Endothelial cell of umbilical vein (primary cell): ENCODE data around the gene MREG. TPM values are rescaled to one million over a fixed set of nuclear protein-coding genes. Genes with fewer than 3 reads are reported as not detected.

ENCODE experiments used
- BruUV-seq: library from RNA; stranded (reverse); fragments of 400-500 nt; replicated peaks from 2 replicates; lab custom pipeline; 2021; lab: Mats Ljungman, UMichigan
- CTCF ChIA-PET: fragments of 300-600, 350-600 bp; sonication (Branson Sonifier 250); formaldehyde crosslinking; loops from one replicate; lab custom pipeline; 2021; ENCODE audit warnings: antibody characterized with exemption, inconsistent platforms; lab: Charles Lee
- POLR2A ChIA-PET: fragments of 300-600, 350-600 bp; sonication (Branson Sonifier 250); formaldehyde crosslinking; loops from one replicate; lab custom pipeline; 2021; ENCODE audit warnings: antibody characterized with exemption, inconsistent platforms; lab: Charles Lee
- DNase-seq: peaks from one replicate; pipeline ENCODE4 v3.0.0-alpha.2; 2011; ENCODE audit warnings: low read depth, low spot score
- FAIRE-seq: peaks from 2 replicates; lab custom pipeline; 2011; peaks lifted over from hg19 to GRCh38; lab: Jason Lieb, UNC
- H2AFZ ChIP-seq: 2 replicates; pipeline ENCODE4 v1.6.0; 2012; ENCODE audit warnings: low read depth, low read length, control low read depth, inconsistent platforms
- H3K27ac ChIP-seq: 2 replicates; pipeline ENCODE4 v1.5.1; 2011; ENCODE audit warnings: low read depth, mild to moderate bottlenecking, control low read depth, low read length, moderate library complexity; ENCODE audit not compliant: insufficient read depth
- H3K27me3 ChIP-seq, 2 experiments: 2 replicates each; pipeline versions ENCODE4 v1.6.0 to v1.6.1; 2011; ENCODE audit warnings: low read length in 2 of 2, mixed read lengths in 1 of 2; ENCODE audit not compliant: control insufficient read depth in 2 of 2, insufficient read depth in 2 of 2
- H3K36me3 ChIP-seq, 2 experiments: 2 replicates in 1 of 2; 3 replicates in 1 of 2; pipeline ENCODE4 v1.5.1; 2011; ENCODE audit warnings: low read length in 2 of 2, mild to moderate bottlenecking in 1 of 2, moderate library complexity in 1 of 2; ENCODE audit not compliant: control insufficient read depth in 2 of 2, insufficient read depth in 2 of 2; ENCODE audit errors: extremely low read depth in 1 of 2
- H3K4me1 ChIP-seq: 3 replicates; pipeline ENCODE4 v1.5.1; 2011; ENCODE audit warnings: mild to moderate bottlenecking, low read length; ENCODE audit not compliant: control insufficient read depth, insufficient read depth; ENCODE audit errors: extremely low read depth
- H3K4me2 ChIP-seq: 2 replicates; pipeline ENCODE4 v1.6.1; 2011; ENCODE audit warnings: low read length, control low read depth, mixed read lengths; ENCODE audit not compliant: insufficient read depth
- H3K4me3 ChIP-seq, 3 experiments: fragments of 200-600 bp in 1 of 3; sonication (generic), shearing (Covaris generic) in 1 of 3; replicated peaks in 1 of 3; 2 replicates each; pipeline ENCODE4 v1.5.1; 2011 to 2016; ENCODE audit warnings: control low read depth in 3 of 3, low read length in 3 of 3, mild to moderate bottlenecking in 2 of 3, inconsistent platforms in 1 of 3, low read depth in 1 of 3, moderate library complexity in 1 of 3; ENCODE audit not compliant: insufficient read depth in 1 of 3
- H3K79me2 ChIP-seq: 2 replicates; pipeline ENCODE4 v1.6.0; 2012; ENCODE audit warnings: low read length, inconsistent platforms; ENCODE audit not compliant: control insufficient read depth, insufficient read depth
- H3K9ac ChIP-seq: replicated peaks from 2 replicates; pipeline ENCODE3; 2011; ENCODE audit warnings: low read length, control low read depth; ENCODE audit not compliant: insufficient read depth; ENCODE audit errors: extremely low read depth
- H3K9me1 ChIP-seq: replicated peaks from 3 replicates; pipeline ENCODE4 v1.6.0; 2011; ENCODE audit warnings: mild to moderate bottlenecking, low read length; ENCODE audit not compliant: control insufficient read depth, insufficient read depth; ENCODE audit errors: extremely low read depth
- H3K9me3 ChIP-seq: replicated peaks from 2 replicates; pipeline ENCODE4 v1.5.1; 2012; ENCODE audit warnings: low read length, inconsistent platforms; ENCODE audit not compliant: control insufficient read depth, insufficient read depth
- H4K20me1 ChIP-seq: replicated peaks from 2 replicates; pipeline ENCODE3; 2011; ENCODE audit warnings: mild to moderate bottlenecking, low read length; ENCODE audit not compliant: control insufficient read depth, insufficient read depth; ENCODE audit errors: extremely low read depth
- CTCF ChIP-seq, 2 donors: IDR thresholded peaks; 1 replicate in 1 of 2; 2 replicates in 1 of 2; pipeline ENCODE4 v1.5.1; 2011; ENCODE audit warnings: low read length in 2 of 2, mild to moderate bottlenecking in 2 of 2, moderate library complexity in 2 of 2, control low read depth in 1 of 2, inconsistent platforms in 1 of 2, low read depth in 1 of 2; ENCODE audit not compliant: insufficient read depth in 1 of 2; ENCODE audit errors: extremely low read depth in 1 of 2
- EZH2 ChIP-seq: IDR thresholded peaks from 2 replicates; pipeline ENCODE4 v1.6.1; 2012; ENCODE audit warnings: borderline replicate concordance, low read depth, mild to moderate bottlenecking, moderate library complexity, low read length, inconsistent platforms; ENCODE audit not compliant: severe bottlenecking
- FOS ChIP-seq: IDR thresholded peaks from 2 replicates; pipeline ENCODE4 v1.6.1; 2011; ENCODE audit warnings: mild to moderate bottlenecking, low read length, moderate library complexity, borderline replicate concordance; ENCODE audit not compliant: insufficient read depth
- GATA2 ChIP-seq: IDR thresholded peaks from 2 replicates; pipeline ENCODE4 v1.7.0; 2011; ENCODE audit warnings: low read depth, mild to moderate bottlenecking, moderate library complexity, mixed read lengths, low read length; ENCODE audit not compliant: insufficient read length, insufficient read depth
- JUN ChIP-seq: IDR thresholded peaks from 2 replicates; pipeline ENCODE4 v1.6.1; 2011; ENCODE audit warnings: borderline replicate concordance, low read depth; ENCODE audit not compliant: insufficient read length, insufficient read depth
- MAX ChIP-seq: IDR thresholded peaks from 2 replicates; pipeline ENCODE4 v1.6.1; 2011; ENCODE audit not compliant: insufficient read depth, insufficient read length
- MYC ChIP-seq: IDR thresholded peaks from one replicate; pipeline ENCODE4 v1.6.1; 2011; ENCODE audit warnings: mild to moderate bottlenecking, low read depth, low read length
- POLR2A ChIP-seq: IDR thresholded peaks from 2 replicates; pipeline ENCODE4 v1.6.1; 2012; ENCODE audit warnings: low read depth, mild to moderate bottlenecking, control low read depth, low read length
- POLR2AphosphoS5 ChIP-seq: IDR thresholded peaks from 2 replicates; pipeline ENCODE4 v1.6.1; 2012; ENCODE audit warnings: low read depth, mild to moderate bottlenecking, control low read depth, low read length, moderate library complexity; ENCODE audit not compliant: insufficient read depth
- dilution Hi-C: fragments of 300-500 bp; cut with MboI; formaldehyde crosslinking; loops from one replicate; pipeline ENCODE4 v1.15.0; 2019; ENCODE audit warnings: low sequenced_read_pairs; ENCODE audit not compliant: extremely low pct_ligation_motif_present
- intact Hi-C: fragments of 100-400 bp; cut with micrococcal nuclease; formaldehyde crosslinking; loops from one replicate; pipeline ENCODE4 v1.10.0; 2022
- polyA plus RNA-seq, 4 experiments: library from polyadenylated mRNA; depleted of rRNA in 3 of 4; stranded (reverse) in 3 of 4; unstranded in 1 of 4; fragments of >200 nt; gene quantifications; 2 replicates each; pipeline versions ENCODE4 v1.2.1 to v1.2.3, GENCODE V29; 2011 to 2012; ENCODE audit warnings: missing spikeins in 1 of 4
- total RNA-seq: library from RNA; stranded (reverse); gene quantifications from 2 replicates; pipeline ENCODE4 v1.2.3, GENCODE V29; 2021

Gene MREG
- total and polyA plus RNA-seq, 2 donors (not counting 3 experiments of a cell fraction or from before 2014, with no cell fraction given) = 0.41 to 3.9 TPM

GRCh38 chr2:216049452-216049851 is 36.1 kb upstream of the MREG start:
- TF ChIP-seq CTCF (IDR thresholded peaks at IDR 0.05; ENCODE audit: extremely low read depth in 1 of 2, insufficient read depth in 1 of 2, low read depth in 1 of 2, low read length in 2 of 2) (no peak), JUN (no peak), POLR2A (no peak)
- Histone ChIP-seq H3K79me2 (no peaks in the 10 kb centered on the region), H3K27ac (no peak overlapping the region), H3K4me3 (no peak overlapping the region), H3K36me3 (no peaks in the 10 kb centered on the region), H3K4me2 (no peak overlapping the region), H4K20me1 (no peaks in the 10 kb centered on the region), H3K9ac (no peak overlapping the region), H2AFZ (no peak overlapping the region), H3K4me1 (no peaks in the 10 kb centered on the region), H3K9me1 (no peaks in the 10 kb centered on the region), H3K9me3 (no peaks in the 10 kb centered on the region), H3K27me3 (no peaks in the 10 kb centered on the region)
- no TSS peak for BruUV-seq
- DNase-seq (no peak), FAIRE-seq (no peak)
- CTCF ChIA-PET = interaction anchor here (0.9 to 2.3 kb wide), 4 partner anchors 8 to 12 kb away, joined by 3 to 7 read pairs (median 5); no protein-coding TSS in a partner anchor
- dilution Hi-C loops (no loop called here), intact Hi-C loops (no loop called here)
- POLR2A ChIA-PET = no interaction called here

GRCh38 chr2:216047397-216047796 is 34.0 kb upstream of the MREG start:
- H3K27ac ChIP-seq = no peak overlapping the region
- H3K9me1 ChIP-seq = no peaks in the 10 kb centered on the region
- H2AFZ ChIP-seq = no peak overlapping the region
- dilution Hi-C loops = no loop called here
- POLR2A ChIA-PET = no interaction called here
- H3K27me3 ChIP-seq = no peaks in the 10 kb centered on the region
- no peak overlapping the region for H3K9ac ChIP-seq
- no TSS peak for BruUV-seq
- TF ChIP-seq POLR2AphosphoS5 = no peak
- TF ChIP-seq POLR2A = no peak
- no peak for TF ChIP-seq MYC
- no peak for TF ChIP-seq GATA2
- no peak for TF ChIP-seq FOS
- TF ChIP-seq EZH2 = no peak
- no peak for TF ChIP-seq JUN
- no peak for TF ChIP-seq MAX
- TF ChIP-seq CTCF (IDR thresholded peaks at IDR 0.05; ENCODE audit: extremely low read depth in 1 of 2, insufficient read depth in 1 of 2, low read depth in 1 of 2, low read length in 2 of 2) = no peak
- H3K9me3 ChIP-seq = no peaks in the 10 kb centered on the region
- intact Hi-C loops = no loop called here
- H3K4me3 ChIP-seq = no peak overlapping the region
- no peaks in the 10 kb centered on the region for H4K20me1 ChIP-seq
- H3K79me2 ChIP-seq = no peaks in the 10 kb centered on the region
- no peaks in the 10 kb centered on the region for H3K4me1 ChIP-seq
- no peaks in the 10 kb centered on the region for H3K36me3 ChIP-seq
- DNase-seq = no peak
- H3K4me2 ChIP-seq = no peak overlapping the region
- FAIRE-seq = no peak
- CTCF ChIA-PET = interaction anchor here (0.7 to 2.3 kb wide), 3 partner anchors 11 to 97 kb away, joined by 3 to 7 read pairs (median 3); no protein-coding TSS in a partner anchor
